22Rv1 (cell line): ENCODE results near the gene EHMT1.

Source experiments
- ZFX ChIP-seq: fragments of 450-650 bp; IDR thresholded peaks from 2 replicates; pipeline ENCODE4 v1.6.1; 2017; ENCODE audit warnings: antibody characterized with exemption, borderline replicate concordance
- TF ChIP-seq, protein P1 (sequence below): fragments of 450-650 bp; IDR thresholded peaks from 2 replicates; pipeline ENCODE4 v1.5.1; 2017; ENCODE audit warnings: mild to moderate bottlenecking

DNA sequence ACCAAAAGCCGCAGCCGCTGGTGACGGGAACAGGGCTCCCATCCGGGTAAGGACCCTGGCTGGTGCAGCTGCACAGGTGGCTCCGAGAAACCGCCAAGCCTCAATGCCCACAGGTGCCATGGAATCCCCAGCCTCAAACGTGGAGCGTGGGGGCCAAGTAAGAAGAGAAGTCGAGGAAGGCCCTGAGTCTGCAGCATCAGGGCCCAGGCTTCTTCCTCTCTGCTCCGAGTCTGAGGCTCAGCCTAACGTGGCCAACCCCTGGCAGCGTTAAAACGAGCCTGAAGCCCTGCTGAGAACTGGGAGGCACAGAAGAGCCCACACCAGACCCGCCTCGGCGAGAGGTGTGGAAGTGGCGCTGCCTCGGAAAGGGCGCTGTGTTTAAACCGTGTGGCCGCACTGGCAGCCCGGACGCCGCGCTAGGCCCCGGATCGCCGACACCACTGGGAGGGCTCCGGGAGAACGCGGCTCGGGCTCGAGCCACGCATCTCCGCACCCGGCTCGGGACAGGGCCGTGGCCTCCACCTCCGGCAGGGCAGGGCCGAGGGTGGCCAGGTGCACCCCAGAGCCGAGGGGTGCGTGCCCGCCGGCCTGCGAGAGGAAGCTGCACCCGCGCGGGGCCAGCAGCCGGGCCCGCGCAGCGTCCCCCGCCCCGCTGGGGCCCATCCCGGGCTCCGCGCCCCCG lies 29.2 kb upstream of the EHMT1 start:
- TF ChIP-seq, protein P1, sequence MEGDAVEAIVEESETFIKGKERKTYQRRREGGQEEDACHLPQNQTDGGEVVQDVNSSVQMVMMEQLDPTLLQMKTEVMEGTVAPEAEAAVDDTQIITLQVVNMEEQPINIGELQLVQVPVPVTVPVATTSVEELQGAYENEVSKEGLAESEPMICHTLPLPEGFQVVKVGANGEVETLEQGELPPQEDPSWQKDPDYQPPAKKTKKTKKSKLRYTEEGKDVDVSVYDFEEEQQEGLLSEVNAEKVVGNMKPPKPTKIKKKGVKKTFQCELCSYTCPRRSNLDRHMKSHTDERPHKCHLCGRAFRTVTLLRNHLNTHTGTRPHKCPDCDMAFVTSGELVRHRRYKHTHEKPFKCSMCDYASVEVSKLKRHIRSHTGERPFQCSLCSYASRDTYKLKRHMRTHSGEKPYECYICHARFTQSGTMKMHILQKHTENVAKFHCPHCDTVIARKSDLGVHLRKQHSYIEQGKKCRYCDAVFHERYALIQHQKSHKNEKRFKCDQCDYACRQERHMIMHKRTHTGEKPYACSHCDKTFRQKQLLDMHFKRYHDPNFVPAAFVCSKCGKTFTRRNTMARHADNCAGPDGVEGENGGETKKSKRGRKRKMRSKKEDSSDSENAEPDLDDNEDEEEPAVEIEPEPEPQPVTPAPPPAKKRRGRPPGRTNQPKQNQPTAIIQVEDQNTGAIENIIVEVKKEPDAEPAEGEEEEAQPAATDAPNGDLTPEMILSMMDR, result no peak
- TF ChIP-seq ZFX, result no peak
